ENCODE results near the gene TMEM269.

Gene TMEM269

DNA sequence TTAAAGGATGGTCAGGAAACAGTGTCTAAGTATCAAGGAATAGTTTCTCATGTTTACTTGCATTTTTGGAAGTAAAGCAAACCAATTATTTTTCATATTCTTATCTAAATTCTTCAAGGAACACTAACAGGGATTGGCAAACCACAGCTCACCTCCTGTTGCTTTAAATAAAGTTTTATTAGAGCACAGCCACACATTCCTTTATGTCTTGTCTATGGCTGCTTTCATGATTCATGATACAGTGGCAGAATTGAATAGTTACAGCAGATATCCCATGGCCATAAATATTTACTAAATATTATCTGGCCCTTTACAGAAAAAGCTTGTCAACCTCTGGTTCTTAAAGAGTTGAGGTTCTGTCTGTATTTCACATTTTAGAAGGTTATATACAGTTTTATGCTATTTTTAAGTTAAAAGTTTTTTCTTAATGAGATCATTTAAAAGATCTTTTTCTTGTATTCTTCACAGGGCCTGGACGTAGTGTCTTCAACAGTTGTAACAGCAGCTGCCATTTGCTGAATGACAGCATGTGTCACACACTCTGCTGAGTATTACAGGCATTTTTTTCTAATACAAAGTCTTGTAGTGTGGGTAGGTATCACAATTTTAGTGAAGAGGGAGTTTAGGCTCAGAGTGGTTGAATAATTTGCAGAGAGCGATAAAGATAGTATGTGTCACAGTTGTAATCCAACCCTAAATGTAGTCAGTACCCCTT is 64.2 kb downstream of the TMEM269 start:
- TF ChIP-seq, protein P1, sequence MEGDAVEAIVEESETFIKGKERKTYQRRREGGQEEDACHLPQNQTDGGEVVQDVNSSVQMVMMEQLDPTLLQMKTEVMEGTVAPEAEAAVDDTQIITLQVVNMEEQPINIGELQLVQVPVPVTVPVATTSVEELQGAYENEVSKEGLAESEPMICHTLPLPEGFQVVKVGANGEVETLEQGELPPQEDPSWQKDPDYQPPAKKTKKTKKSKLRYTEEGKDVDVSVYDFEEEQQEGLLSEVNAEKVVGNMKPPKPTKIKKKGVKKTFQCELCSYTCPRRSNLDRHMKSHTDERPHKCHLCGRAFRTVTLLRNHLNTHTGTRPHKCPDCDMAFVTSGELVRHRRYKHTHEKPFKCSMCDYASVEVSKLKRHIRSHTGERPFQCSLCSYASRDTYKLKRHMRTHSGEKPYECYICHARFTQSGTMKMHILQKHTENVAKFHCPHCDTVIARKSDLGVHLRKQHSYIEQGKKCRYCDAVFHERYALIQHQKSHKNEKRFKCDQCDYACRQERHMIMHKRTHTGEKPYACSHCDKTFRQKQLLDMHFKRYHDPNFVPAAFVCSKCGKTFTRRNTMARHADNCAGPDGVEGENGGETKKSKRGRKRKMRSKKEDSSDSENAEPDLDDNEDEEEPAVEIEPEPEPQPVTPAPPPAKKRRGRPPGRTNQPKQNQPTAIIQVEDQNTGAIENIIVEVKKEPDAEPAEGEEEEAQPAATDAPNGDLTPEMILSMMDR (IDR thresholded peaks at IDR 0.05; ENCODE audit: low read depth, low read length): no peak
- H3K27ac ChIP-seq: no peak overlapping the region
- H3K36me3 ChIP-seq: peaks cover 30% of the 10 kb centered on the region
- no peak for DNase-seq
- H3K9me3 ChIP-seq (ENCODE audit: severe bottlenecking): no peaks in the 10 kb centered on the region
- no peak overlapping the region for H3K4me3 ChIP-seq (ENCODE audit: low read depth, low read length)
- no peaks in the 10 kb centered on the region for H3K27me3 ChIP-seq (ENCODE audit: insufficient read depth, low read depth, severe bottlenecking)

DNA sequence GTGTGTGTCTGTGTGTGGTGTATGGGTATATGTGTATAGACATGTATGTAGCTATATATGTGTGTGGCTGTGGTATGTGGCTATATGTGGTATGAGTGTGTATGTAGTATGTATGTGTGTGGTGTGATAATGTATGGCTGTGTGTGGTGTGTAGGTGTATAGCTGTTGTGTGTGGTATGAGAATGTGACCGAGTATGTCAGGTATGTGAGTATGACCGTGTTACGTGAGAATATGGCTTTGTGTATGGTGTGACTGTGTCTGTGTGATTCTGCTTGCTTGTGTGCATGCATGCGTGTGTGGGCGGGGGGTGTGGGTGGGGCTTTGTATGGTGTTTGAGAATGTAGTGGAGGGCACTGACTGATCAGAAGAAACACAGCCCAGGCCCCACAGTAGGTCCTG is 65.2 kb downstream of the TMEM269 start:
- H3K9me3 ChIP-seq (ENCODE audit: severe bottlenecking): no peaks in the 10 kb centered on the region
- TF ChIP-seq, protein P1 (IDR thresholded peaks at IDR 0.05; ENCODE audit: low read depth, low read length): no peak
- DNase-seq: no peak
- H3K4me3 ChIP-seq (ENCODE audit: low read depth, low read length): no peak overlapping the region
- no peak overlapping the region for H3K27ac ChIP-seq
- no peaks in the 10 kb centered on the region for H3K27me3 ChIP-seq (ENCODE audit: insufficient read depth, low read depth, severe bottlenecking)
- peaks cover 30% of the 10 kb centered on the region for H3K36me3 ChIP-seq

Data from WERI-Rb-1 (cell line).